Left hindlimb (tissue), 1 donor: Measurements from ENCODE around the gene PRRT3.
"Not testable (repeated sequence)": the region's sequence is repeated elsewhere in the genome, so short reads cannot be mapped to it uniquely, and the experiment has no call there.

Experiments
- DNase-seq: peaks from one replicate; pipeline ENCODE4 v3.0.0-alpha.2; 2018

PRRT3 gene

GRCh38 chr3:9947025-9947995, 4.9 kb downstream of the PRRT3 start:
- DNase-seq: peak; percentile 77

DNA sequence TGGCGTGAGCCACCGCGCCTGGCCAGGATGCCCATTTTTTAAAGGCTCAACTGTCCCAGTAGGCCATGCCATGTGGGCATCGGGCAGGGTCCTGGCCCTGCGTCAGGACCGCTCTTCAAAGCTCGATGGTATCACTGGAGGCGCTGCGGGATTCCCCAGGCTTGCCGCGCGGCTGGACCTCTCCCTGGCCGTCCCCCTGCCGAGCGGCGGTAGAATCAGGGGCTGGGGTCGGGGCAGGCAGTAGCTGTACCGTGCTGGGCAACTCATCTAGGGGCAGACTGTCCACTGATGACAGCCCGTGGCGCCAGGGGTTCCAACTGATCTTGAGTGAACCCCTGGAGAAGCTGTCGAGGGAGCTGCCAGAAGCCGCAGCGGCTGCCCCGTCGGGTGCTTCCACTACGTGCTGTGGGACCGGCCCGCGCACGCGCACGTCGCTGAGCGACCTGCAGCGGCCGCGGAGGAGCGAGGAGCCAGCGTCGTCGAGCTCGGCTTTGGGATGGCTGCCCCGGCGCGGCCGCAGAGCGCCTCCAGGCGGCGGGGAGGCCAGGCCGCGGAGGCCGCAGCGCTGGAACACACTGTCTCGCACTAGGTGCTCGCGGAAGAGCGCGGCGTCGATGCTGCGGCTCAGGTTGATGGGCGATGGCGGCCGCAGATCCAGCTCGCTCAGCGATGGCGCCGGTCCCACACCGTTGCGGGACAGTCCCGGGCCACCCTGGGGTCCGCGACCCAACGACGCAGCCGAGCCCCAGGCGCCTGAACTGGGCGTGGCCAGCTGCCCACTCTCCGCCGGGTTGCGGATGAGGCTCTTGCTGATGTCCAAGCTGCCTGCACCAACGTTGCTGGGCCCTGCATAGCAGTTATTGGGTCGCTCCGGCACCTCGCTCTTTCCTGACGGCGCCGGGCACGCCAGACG, 5.8 kb downstream of the PRRT3 start:
- peak; percentile 91 for DNase-seq

DNA sequence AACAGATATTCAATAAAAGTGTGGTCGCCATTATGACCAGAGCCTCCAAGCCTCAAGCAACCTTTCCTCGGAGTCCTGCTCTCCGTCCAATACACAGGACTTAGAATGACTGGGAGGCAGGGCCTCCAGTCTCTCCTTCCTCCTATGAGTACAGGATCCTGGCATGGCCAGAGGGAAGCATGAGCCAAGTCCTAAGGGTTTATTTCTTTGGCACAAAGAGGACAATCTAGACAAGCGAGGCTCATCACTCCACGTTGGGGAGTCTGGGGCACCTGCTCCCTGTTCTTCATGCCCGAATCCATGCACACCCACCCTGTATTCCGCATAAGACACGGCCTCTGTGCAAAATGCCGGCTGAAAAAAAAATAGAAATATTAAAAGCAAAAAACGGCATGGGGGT, 6.8 kb downstream of the PRRT3 start:
- DNase-seq: no peak

- DNase-seq: no peak
Measured at GRCh38 chr3:9944271-9944670, 7.9 kb downstream of the PRRT3 start.

DNA sequence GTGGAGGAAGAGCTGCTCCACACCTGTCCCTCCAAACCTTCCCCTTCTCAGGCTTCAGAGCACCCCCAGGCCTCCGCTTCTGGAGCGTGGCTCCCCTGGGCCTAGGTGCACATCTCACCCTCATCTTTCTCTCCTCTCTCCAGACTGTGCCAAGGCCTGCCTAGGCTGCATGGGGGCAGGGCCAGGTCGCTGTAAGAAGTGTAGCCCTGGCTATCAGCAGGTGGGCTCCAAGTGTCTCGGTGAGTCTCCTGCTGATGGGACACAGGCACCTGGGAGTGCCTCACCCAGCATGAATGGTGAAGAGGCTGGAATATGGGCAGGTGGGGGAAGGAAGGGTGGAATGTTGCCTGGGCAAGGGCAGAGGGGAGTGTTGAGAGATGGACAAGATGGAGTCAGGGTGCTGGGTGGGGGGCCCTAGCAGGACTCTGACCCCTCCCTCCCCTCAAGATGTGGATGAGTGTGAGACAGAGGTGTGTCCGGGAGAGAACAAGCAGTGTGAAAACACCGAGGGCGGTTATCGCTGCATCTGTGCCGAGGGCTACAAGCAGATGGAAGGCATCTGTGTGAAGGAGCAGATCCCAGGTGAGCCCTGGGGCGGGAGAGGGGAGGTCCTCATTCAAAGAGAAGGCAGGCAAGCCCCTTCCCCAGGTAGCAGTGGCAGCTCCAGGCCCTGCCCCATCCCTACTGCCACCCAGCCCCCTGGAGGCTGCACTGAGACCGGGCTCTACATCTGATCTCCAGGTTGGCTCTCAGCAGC, 9.1 kb downstream of the PRRT3 start:
- no peak for DNase-seq

DNA sequence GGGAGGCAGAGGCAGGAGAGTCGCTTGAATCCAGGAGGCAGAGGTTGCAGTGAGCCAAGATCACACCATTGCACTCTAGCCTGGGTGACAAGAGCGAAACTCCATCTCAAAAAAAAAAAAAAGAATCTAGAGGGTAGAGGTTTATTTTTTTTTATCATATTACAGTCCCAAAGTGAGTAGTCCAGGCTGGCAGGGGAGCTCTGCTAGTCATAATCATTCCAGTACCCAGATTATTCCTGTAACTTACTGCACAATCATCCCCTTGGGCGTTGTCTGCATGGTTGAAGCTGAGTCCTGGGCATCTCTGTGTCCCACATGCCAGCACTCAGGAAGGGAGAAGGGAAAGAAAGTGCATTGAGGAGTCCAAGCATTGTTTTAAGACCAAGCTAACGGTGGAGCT, 10.0 kb downstream of the PRRT3 start:
- DNase-seq: no peak

DNA sequence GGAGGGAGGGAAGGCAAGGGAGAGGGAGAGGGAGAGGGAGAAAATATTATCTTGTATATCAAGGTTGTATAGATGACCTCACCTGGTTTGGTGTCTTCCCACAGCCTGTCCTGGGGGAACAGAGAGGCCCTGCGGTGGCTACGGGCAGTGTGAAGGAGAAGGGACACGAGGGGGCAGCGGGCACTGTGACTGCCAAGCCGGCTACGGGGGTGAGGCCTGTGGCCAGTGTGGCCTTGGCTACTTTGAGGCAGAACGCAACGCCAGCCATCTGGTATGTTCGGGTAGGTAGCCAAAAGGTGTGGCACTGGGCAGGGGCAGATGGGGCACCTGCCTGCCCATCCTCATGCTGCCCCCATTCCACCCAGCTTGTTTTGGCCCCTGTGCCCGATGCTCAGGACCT, 11.5 kb downstream of the PRRT3 start:
- DNase-seq: no peak

DNA sequence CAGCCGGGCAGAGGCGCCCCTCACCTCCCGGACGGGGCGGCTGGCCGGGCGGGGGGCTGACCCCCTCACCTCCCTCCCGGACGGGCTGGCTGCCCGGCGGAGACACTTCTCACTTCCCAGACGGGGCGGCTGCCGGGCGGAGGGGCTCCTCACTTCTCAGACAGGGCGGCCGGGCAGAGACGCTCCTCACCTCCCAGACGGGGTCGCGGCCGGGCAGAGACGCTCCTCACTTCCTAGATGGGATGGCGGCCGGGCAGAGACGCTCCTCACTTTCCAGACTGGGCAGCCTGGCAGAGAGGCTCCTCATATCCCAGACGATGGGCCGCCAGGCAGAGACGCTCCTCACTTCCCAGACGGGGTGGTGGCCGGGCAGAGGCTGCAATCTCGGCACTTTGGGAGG, 12.3 kb downstream of the PRRT3 start:
- not testable (repeated sequence) for DNase-seq

DNA sequence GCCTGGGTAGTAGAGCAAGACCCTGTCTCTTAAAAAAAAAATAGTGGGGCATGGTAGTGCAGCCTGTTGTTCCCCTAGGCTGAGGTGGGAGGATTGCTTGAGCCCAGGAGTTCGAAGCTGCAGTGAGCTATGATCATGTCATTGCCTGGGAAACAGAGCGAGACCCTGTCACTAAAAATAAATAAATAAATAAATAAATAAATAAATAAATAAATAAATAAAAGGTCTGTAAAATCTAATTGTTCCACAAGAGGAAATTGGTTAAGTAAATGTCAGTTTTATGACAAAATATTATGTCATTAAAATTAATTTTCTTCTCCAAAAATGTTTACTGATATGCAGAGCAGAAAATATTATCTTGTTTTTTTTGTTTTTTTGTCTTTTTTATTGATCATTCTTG, 13.2 kb downstream of the PRRT3 start:
- no peak for DNase-seq

- DNase-seq: no peak
Measured at GRCh38 chr3:9937486-9938238, 14.5 kb downstream of the PRRT3 start.

DNA sequence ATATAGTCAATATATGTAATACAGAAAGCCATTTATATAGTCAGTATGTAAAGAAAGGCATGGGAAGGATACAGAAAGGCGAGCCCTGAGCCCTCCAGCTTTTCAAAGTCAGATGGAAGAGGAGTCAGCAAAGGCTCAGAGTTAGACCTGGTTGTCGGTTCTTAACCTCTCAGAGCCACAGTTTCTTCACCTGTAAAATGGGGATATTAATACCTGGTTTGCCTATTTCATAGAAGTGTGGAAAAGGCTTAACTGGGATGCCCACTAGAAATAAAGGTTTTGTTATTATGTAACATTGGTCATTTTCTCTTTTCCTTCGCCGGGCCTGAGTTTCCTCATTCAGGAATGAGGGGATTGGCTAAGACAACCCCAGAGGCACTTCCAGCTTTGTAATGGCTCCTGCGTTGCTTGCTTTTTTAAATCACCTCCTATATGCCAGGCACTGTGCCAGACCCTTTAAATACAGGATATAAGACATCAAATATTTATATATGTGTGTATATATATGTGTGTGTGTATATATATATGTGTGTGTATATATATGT, 16.2 kb downstream of the PRRT3 start:
- DNase-seq: no peak

GRCh38 chr3:9934993-9935392, 17.2 kb downstream of the PRRT3 start:
- no peak for DNase-seq

DNA sequence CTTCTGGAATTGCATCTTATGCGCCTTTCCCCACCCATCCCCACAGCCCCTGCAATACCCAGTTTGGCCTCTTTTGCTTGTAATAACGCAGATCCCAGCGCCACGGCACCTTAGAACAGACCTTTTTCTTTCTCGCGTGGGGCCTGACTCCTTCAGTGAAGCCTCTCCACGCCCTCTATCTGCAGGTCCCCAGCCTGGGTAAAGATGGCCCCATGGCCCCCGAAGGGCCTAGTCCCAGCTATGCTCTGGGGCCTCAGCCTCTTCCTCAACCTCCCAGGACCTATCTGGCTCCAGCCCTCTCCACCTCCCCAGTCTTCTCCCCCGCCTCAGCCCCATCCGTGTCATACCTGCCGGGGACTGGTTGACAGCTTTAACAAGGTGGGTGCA, 18.0 kb downstream of the PRRT3 start:
- DNase-seq: peak; percentile 59

- peak; percentile 96 for DNase-seq
Measured at GRCh38 chr3:9933561-9934234, 18.5 kb downstream of the PRRT3 start, which contains the start of gene CRELD1. Gene CRELD1 (plus strand): TSS chr3:9933834. CDS start chr3:9934439, 605 bp downstream.

GRCh38 chr3:9932843-9933560, 19.2 kb downstream of the PRRT3 start:
- peak; percentile 84 for DNase-seq

GRCh38 chr3:9932535-9932842, 19.7 kb downstream of the PRRT3 start:
- no peak for DNase-seq

- no peak for DNase-seq
Measured at GRCh38 chr3:9930804-9931418, 21.3 kb downstream of the PRRT3 start.

DNA sequence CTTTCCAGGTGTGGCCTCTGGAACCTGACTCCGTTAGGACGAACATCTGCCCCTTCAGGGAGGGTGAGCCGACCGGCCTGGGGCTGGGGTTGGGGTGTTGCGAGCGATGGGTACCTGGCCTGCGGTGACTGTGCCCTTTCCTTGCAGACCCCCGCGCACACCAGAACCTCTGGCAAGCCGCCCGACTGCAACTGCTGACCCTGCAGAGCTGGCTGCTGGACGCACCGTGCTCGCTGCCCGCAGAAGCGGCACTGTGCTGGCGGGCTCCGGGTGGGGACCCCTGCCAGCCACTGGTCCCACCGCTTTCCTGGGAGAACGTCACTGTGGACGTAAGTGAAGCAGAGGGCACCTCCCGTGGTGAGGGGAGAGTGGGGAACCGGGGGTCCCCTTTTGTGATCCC, 24.1 kb downstream of the PRRT3 start:
- DNase-seq: no peak

DNA sequence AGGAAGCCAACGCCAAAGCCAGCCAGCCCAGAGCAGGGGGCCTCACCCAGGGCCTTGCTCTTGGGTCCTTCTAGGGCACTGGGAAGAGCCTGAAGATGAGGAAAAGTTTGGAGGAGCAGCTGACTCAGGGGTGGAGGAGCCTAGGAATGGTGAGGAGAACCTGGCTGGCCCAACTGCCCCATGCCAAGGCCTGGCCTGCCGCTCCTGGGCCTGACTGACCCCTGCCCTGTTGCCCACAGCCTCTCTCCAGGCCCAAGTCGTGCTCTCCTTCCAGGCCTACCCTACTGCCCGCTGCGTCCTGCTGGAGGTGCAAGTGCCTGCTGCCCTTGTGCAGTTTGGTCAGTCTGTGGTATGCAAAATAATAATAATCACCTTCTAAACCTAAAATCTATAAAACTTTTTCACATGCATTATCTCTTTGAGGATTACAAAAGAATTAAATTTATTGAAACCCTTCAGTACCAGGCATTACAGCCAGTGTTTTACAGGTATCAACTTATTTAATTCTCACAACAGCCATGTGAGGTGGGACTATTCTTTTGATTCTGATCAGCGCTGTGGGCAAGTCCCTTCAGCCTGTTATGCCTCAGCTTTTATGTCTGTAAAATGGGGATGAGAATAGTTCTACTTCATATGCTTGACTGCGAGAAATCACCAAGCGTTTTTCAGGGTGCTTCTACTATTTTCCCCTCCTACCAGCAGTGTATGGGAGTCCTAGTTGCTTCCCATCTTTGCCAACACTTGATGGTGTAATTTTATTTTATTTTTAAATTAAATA, 33.8 kb downstream of the PRRT3 start:
- DNase-seq: no peak
